T-helper 1 cell treated with Interleukin-12 subunit alpha and Interleukin-12 subunit beta and Interleukin-4 antibody, amounts not matched to agents 30 μg/mL and 1 μg/mL, for 36 hours (primary cell): ENCODE results near the gene ZNF488.

Source experiments
- H3K27ac Mint-ChIP-seq: one replicate; pipeline ENCODE4 v1.8.0; 2021; ENCODE audit warnings: mild to moderate bottlenecking, mixed read lengths
- H3K27me3 Mint-ChIP-seq: one replicate; pipeline ENCODE4 v1.8.0; 2021; ENCODE audit warnings: low read depth, mixed read lengths
- H3K36me3 Mint-ChIP-seq: one replicate; pipeline ENCODE4 v1.8.0; 2021; ENCODE audit warnings: low read depth, mixed read lengths
- H3K4me1 Mint-ChIP-seq: one replicate; pipeline ENCODE4 v1.8.0; 2021; ENCODE audit warnings: low read depth, mixed read lengths
- H3K4me3 Mint-ChIP-seq: one replicate; pipeline ENCODE4 v1.8.0; 2021; ENCODE audit warnings: mild to moderate bottlenecking, moderate library complexity, mixed read lengths
- H3K9me3 Mint-ChIP-seq: one replicate; pipeline ENCODE4 v1.8.0; 2021; ENCODE audit warnings: mixed read lengths

ZNF488 gene

DNA sequence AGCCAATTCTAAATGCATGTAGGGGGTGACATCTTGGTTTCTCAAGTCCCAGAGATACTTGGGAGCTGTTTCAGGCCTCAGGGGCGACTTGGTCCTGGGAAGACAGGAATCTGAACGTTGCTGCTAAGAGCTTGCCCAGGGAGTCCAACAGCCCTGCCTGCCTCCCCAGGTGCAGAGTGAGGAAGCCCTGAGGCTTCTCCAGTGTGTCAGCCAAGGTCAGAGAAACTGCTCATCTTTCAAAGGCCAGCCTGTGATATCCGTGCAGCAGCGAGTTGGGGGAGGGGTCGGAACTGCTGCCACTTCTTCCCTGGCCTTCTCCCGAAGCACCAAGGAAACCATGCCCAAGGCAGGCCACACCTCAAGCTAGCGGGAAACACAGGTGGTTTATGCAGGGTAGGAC is 52.1 kb downstream of the ZNF488 start:
- Mint-ChIP-seq H3K4me1 (no peaks in the 10 kb centered on the region), H3K36me3 (no peaks in the 10 kb centered on the region), H3K4me3 (no peak overlapping the region), H3K9me3 (peaks cover 6% of the 10 kb centered on the region), H3K27me3 (peaks cover 1% of the 10 kb centered on the region), H3K27ac (no peak overlapping the region)

DNA sequence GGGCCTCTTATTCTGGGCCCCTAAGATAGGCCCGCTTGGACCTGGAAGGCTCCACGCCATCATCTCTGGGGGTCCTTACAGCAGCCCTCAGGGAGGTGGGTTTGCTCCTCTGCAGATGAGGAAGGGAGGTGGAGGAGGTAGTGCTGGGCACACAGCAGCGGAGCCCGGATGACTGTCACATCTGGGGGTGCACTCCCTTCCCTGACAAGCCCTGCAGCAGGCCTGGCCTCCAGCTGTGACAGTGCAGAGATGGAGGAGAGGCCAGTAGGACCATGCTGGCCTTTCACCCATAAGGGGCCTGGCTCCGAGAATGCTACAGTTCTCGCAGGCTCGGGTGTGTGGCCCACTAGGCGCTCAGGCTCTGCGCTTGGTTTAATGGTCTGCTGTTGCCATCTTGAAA is 52.6 kb downstream of the ZNF488 start:
- Mint-ChIP-seq H3K4me3 (no peak overlapping the region), H3K4me1 (no peaks in the 10 kb centered on the region), H3K9me3 (peaks cover 6% of the 10 kb centered on the region), H3K27me3 (no peaks in the 10 kb centered on the region), H3K27ac (no peak overlapping the region), H3K36me3 (no peaks in the 10 kb centered on the region)

DNA sequence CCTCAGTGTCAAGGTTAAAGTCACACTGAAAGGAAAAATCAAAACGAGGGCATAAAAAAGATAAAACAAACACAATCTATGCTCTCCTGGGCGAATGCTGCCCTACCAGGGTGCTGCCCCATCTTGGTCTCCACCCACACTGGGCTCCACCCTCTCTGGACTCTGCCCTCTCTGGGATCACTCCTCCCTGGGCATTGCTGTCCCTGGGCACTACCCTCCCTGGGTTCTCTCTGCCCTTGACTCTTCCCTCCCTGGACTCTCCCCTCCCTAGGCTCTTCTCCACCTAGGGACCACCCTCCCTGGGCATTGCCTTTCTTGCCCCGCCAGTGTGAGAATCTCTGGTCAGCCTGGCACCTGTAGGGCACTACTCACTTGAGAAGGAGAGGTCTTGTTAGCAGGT is 53.3 kb downstream of the ZNF488 start:
- Mint-ChIP-seq H3K36me3 (no peaks in the 10 kb centered on the region), H3K27me3 (no peaks in the 10 kb centered on the region), H3K27ac (no peak overlapping the region), H3K4me3 (no peak overlapping the region), H3K9me3 (peaks cover 6% of the 10 kb centered on the region), H3K4me1 (no peaks in the 10 kb centered on the region)

DNA sequence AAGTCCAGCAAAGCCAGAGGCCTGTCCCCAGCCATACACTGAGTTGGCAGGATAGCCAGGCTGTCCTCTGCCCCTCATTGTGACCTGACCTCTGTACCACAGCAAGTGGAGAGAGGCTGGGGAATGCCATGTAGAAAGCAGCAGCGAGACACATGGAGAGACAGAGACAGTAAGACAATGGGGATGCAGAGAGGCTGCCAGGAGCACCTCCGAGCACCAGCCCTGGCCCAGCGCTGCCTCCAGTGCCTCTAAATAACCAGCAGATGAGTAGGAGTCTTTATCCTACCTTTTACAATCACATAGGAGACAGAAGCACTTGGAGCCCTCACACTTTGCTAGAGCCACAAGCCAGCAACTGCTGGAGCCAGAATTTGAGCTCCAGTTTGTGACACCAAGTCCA is 53.7 kb downstream of the ZNF488 start:
- Mint-ChIP-seq H3K4me3 (no peak overlapping the region), H3K4me1 (no peaks in the 10 kb centered on the region), H3K36me3 (no peaks in the 10 kb centered on the region), H3K9me3 (peaks cover 6% of the 10 kb centered on the region), H3K27ac (no peak overlapping the region), H3K27me3 (no peaks in the 10 kb centered on the region)

DNA sequence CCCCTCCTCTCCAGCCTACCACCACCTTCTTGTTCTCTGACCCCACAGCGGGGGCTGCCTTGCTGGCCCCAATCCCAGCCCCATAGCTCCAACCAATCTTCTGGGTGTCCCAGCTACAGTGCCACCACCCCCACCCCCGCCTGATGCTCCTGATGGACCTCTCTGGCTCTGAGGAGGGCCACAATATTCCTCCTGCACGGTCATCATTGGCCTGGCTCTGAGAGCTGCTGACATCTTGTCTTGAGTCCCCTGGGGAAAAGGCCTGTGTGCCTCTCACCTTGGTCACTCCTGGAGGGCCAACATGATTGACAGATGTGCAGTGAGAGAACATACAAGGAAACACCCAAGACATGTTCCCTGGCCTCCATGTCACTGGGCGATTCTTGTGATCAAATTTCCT is 54.2 kb downstream of the ZNF488 start:
- H3K4me1 Mint-ChIP-seq = no peaks in the 10 kb centered on the region
- H3K27ac Mint-ChIP-seq = no peak overlapping the region
- no peaks in the 10 kb centered on the region for H3K36me3 Mint-ChIP-seq
- peaks cover 6% of the 10 kb centered on the region for H3K9me3 Mint-ChIP-seq
- no peak overlapping the region for H3K4me3 Mint-ChIP-seq
- no peaks in the 10 kb centered on the region for H3K27me3 Mint-ChIP-seq

DNA sequence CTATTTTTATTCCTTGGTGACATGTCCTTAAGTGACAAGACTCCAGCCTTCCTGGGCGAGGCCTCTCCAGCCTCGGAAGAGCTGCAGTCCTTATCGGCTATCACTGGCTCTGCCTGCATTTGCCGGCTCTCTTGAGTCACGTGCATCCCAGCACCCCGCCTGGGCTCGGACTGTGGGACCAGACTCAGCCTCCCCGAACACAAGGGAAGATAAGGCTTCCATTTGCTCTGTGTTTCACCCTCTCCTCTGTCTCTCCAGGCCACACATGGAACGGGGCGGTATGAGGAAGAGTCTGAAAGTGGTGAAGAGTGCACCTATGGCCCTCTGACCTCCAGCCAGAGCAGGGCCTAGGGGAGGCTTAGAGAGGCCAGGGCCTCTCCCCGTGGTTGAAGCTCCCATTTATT is 57.2 kb downstream of the ZNF488 start:
- Mint-ChIP-seq H3K36me3 (no peaks in the 10 kb centered on the region), H3K27ac (no peak overlapping the region), H3K4me3 (no peak overlapping the region), H3K9me3 (peaks cover 6% of the 10 kb centered on the region), H3K4me1 (no peaks in the 10 kb centered on the region), H3K27me3 (no peaks in the 10 kb centered on the region)

DNA sequence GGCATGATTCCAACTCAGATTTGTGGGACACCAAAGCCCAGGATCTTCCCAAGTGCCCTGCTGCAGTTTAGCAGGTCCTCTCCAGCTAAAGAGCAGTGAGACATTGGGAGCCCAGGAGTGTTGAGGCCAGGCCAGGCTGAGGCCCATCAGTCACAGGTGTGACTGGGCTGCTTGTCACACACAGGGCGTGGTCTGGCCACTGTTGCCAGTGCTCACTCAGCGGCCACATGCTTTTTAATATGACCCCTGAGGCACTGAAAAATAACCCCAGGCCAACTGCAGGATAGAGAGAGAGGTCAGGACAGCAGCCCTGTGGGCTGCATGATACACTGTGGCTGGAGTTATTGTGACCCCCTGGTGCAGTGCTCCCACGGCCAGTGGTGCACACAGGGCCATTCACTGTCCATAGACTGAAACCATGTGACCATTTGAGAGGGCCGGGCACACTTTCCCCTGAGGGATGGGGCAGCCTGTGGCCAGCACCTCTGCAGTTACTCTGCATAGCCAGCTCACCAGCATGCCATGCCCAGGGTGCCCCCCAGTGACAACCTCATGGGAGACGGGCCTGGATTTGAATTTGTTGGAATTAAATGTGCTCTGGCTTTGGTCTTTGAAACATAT is 57.7 kb downstream of the ZNF488 start:
- Mint-ChIP-seq H3K27me3 (no peaks in the 10 kb centered on the region), H3K27ac (no peak overlapping the region), H3K4me3 (no peak overlapping the region), H3K36me3 (no peaks in the 10 kb centered on the region), H3K9me3 (peaks cover 6% of the 10 kb centered on the region), H3K4me1 (no peaks in the 10 kb centered on the region)

DNA sequence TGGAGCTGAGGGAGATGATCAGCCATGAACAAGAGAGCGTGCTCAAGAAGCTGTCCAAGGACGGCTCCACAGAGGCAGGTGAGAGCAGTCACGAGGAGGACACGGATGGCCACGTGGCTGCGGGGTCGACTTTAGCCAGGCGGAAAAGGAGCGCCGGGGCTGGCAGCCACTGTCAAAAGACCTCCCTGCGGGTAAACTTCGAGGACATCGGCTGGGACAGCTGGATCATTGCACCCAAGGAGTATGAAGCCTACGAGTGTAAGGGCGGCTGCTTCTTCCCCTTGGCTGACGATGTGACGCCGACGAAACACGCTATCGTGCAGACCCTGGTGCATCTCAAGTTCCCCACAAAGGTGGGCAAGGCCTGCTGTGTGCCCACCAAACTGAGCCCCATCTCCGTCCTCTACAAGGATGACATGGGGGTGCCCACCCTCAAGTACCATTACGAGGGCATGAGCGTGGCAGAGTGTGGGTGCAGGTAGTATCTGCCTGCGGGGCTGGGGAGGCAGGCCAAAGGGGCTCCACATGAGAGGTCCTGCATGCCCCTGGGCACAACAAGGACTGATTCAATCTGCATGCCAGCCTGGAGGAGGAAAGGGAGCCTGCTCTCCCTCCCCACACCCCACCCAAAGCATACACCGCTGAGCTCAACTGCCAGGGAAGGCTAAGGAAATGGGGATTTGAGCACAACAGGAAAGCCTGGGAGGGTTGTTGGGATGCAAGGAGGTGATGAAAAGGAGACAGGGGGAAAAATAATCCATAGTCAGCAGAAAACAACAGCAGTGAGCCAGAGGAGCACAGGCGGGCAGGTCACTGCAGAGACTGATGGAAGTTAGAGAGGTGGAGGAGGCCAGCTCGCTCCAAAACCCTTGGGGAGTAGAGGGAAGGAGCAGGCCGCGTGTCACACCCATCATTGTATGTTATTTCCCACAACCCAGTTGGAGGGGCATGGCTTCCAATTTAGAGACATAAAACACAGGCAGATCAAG is 58.5 kb downstream of the ZNF488 start:
- no peaks in the 10 kb centered on the region for H3K36me3 Mint-ChIP-seq
- H3K9me3 Mint-ChIP-seq = peaks cover 6% of the 10 kb centered on the region
- H3K4me3 Mint-ChIP-seq = no peak overlapping the region
- no peaks in the 10 kb centered on the region for H3K4me1 Mint-ChIP-seq
- no peak overlapping the region for H3K27ac Mint-ChIP-seq
- no peaks in the 10 kb centered on the region for H3K27me3 Mint-ChIP-seq

DNA sequence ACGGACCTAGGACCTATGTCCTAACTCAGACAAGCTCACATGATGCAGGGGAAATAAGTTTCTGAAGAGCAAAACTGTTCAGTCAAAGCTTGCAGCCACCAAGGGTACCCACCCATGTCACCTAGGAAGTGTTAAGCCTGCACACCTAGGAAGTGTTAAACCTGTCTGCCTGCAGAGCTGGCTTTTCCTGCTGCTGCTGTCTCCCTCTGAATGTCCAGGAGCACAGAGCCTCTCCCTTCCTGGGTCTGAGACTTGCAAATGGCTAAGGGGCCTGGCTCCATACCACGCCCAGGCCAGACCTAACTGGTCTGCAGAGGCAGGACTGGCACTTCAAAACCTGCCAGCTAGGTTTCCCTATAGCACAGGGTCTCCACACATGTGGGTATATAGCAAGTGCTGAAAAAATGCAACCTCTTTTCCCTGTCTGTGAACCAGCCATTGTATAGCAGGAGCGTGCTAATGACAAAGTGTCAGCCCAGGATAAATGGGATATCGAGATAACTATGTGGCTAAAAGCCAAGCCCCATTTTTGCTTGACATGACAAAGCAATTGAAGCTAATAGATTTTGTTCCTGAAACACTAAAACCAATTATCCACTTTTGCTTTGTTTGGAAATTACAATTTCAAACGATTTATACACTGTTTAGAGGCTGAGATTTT is 60.3 kb downstream of the ZNF488 start:
- peaks cover under 1% of the 10 kb centered on the region for H3K27me3 Mint-ChIP-seq
- peaks cover 6% of the 10 kb centered on the region for H3K9me3 Mint-ChIP-seq
- no peak overlapping the region for H3K27ac Mint-ChIP-seq
- H3K4me1 Mint-ChIP-seq = no peaks in the 10 kb centered on the region
- H3K4me3 Mint-ChIP-seq = no peak overlapping the region
- no peaks in the 10 kb centered on the region for H3K36me3 Mint-ChIP-seq

DNA sequence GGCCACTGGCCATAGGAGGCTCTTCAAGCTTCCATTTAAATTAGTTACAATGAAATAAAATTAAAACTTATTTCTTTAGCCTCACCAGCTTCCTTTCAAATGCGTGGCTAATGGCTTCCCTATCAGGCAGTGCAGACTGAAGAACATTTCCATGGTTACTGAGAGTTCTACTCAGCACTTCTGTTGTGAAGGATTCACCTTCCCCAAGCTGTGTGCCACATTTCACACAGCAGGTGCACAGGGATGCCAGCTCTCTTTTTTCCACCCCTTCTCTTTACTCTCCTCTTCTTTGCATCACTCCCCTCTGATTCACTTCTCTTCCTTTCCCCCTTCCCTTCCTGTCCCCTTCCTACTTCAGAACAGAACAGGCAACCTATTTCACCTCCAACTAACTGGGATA is 61.0 kb downstream of the ZNF488 start:
- Mint-ChIP-seq H3K27me3 (peaks cover 3% of the 10 kb centered on the region), H3K4me3 (no peak overlapping the region), H3K4me1 (no peaks in the 10 kb centered on the region), H3K36me3 (no peaks in the 10 kb centered on the region), H3K27ac (no peak overlapping the region), H3K9me3 (peaks cover 5% of the 10 kb centered on the region)

DNA sequence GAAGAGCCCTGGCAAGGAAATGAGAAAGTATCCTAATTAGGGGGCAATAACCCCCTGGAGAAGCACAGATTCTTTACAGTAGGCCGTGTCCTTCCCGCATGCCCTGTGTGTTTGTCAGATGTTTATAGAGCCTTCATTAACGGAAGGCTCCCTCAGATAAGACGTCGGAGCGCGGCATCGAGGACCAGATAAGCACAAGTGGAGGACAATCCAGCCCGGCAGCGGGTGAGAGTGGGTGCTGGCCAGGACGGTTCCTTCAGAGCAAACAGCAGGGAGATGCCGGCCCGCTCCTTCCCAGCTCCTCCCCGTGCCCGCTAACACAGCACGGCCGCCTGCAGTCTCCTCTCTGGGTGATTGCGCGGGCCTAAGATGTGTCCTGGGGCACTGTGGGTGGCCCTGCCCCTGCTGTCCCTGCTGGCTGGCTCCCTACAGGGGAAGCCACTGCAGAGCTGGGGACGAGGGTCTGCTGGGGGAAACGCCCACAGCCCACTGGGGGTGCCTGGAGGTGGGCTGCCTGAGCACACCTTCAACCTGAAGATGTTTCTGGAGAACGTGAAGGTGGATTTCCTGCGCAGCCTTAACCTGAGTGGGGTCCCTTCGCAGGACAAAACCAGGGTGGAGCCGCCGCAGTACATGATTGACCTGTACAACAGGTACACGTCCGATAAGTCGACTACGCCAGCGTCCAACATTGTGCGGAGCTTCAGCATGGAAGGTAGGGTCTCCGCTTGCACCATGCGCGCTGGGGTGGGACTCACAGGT is 61.6 kb downstream of the ZNF488 start, which contains the start of gene GDF2:
TSS of gene GDF2 (plus strand) at position 155 of the 762 bp plus-strand sequence. CDS start at position 370, 215 bp downstream.
- Mint-ChIP-seq H3K36me3 (no peaks in the 10 kb centered on the region), H3K4me1 (no peaks in the 10 kb centered on the region), H3K4me3 (no peak within 1 kb of the TSS), H3K27ac (no peak within 1 kb of the TSS), H3K9me3 (no peaks in the 10 kb centered on the region), H3K27me3 (peaks cover 3% of the 10 kb centered on the region)

DNA sequence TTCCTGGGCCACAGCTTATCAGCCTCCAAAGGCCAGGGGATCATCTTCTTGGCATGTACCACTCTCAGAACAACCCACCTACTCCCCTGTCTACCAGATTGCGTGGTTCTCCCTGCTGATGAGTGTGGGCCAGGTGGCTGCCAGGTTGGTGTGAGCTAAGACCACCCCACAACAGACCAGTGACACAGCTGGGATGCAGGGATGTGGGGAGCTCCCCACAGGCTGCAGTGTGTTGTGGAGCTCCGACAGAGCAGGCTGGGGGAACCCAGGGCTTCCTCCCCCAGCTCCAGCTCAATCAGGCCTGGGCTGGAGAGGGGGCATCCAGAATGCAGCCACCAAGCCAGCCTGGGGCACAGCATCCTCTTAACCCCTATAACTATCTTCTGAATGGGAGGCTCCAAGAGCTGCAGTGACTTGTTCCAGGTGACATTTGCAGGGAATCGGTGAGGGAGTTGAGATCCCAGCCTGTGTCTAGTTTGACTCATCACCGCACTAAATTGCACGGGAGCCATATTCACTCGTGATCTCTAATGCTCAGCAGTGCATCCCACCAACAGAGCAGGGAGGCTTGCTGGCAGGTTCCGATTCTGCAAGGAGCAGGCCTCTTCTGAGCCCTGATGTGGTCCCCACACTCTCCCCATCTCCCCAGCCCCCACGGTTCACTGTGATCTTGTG is 62.4 kb downstream of the ZNF488 start:
- Mint-ChIP-seq H3K36me3 (no peaks in the 10 kb centered on the region), H3K27ac (no peak overlapping the region), H3K4me1 (no peaks in the 10 kb centered on the region)

DNA sequence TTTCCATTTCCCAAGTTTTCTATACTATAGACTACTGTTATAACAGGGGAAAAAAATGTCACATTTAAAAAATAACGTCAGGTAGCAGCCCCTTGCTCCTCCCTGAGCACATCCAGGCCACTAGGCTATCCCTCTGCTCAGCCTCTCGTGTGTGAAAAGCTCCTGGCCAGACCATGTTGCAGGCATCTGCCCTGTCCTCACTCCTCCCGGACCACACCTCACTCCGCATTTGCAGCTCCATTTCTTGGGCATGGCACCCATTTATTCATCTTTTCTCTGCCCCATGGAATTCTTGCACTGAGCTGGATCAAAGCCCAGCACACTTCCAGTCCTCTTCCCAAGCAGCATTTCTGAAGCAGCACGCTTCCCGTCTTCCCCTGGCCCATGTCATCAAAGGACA is 63.3 kb downstream of the ZNF488 start:
- peaks cover 3% of the 10 kb centered on the region for H3K27me3 Mint-ChIP-seq
- H3K9me3 Mint-ChIP-seq = no peaks in the 10 kb centered on the region
- no peaks in the 10 kb centered on the region for H3K4me1 Mint-ChIP-seq
- H3K27ac Mint-ChIP-seq = no peak overlapping the region
- H3K36me3 Mint-ChIP-seq = no peaks in the 10 kb centered on the region
- H3K4me3 Mint-ChIP-seq = no peak overlapping the region

More for the DNA sequence above, 62.4 kb downstream of the ZNF488 start:
- Mint-ChIP-seq H3K4me3 (no peak overlapping the region), H3K9me3 (no peaks in the 10 kb centered on the region), H3K27me3 (peaks cover 3% of the 10 kb centered on the region)

DNA sequence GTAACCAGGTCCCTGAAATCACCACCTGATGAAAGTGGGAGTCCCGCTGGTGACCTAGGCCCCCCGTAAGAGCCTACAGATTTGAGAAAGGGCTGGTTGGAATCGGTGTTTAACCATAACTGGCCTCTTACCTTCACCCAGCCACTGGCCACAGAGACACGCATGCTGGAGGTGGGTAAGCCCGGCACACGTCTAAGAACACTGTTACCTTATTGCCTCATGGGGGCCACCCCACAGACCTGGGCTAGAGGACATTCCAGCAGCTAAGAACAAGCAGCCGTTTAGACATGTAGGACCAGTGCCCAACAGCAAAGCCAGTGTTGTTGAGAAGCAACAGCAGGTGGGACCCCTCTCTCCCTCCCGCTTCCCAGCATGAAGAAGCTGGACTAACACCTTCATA is 64.3 kb downstream of the ZNF488 start:
- H3K4me3 Mint-ChIP-seq = no peak overlapping the region
- H3K9me3 Mint-ChIP-seq = no peaks in the 10 kb centered on the region
- H3K27ac Mint-ChIP-seq = no peak overlapping the region
- peaks cover 3% of the 10 kb centered on the region for H3K27me3 Mint-ChIP-seq
- no peaks in the 10 kb centered on the region for H3K4me1 Mint-ChIP-seq
- H3K36me3 Mint-ChIP-seq = no peaks in the 10 kb centered on the region
